HepG2 (cell line): ENCODE data around the gene STUB1. TPM values are rescaled to one million over a fixed set of nuclear protein-coding genes. Genes with fewer than 3 reads are reported as not detected.

ENCODE experiments used
- ARID2 ChIP-seq: sonication (generic); formaldehyde crosslinking; IDR thresholded peaks from 2 replicates; pipeline ENCODE4 v1.8.1; 2022; ENCODE audit warnings: mild to moderate bottlenecking, missing genetic modification reagents, borderline replicate concordance
- DNMT3B ChIP-seq: conservative IDR thresholded peaks from 2 replicates; pipeline ENCODE4 v1.6.1; 2016; ENCODE audit warnings: missing biosample characterization, control low read depth
- FLYWCH1 ChIP-seq: sonication (generic); formaldehyde crosslinking; IDR thresholded peaks from 2 replicates; pipeline ENCODE4 v1.8.1; 2023; ENCODE audit warnings: mild to moderate bottlenecking, missing genetic modification reagents
- KDM5B ChIP-seq: sonication (generic); formaldehyde crosslinking; IDR thresholded peaks from 2 replicates; pipeline ENCODE4 v1.4.0; 2020; ENCODE audit warnings: missing genetic modification reagents, mild to moderate bottlenecking, borderline replicate concordance
- LCORL ChIP-seq, 2 experiments: fragments of 450-650 bp in 1 of 2; sonication (generic) in 1 of 2; formaldehyde crosslinking in 1 of 2; IDR thresholded peaks; 2 replicates each; pipeline versions ENCODE4 v1.5.0 to v1.6.1; 2017 to 2020; ENCODE audit warnings: antibody characterized with exemption in 1 of 2, missing genetic modification reagents in 1 of 2
- MAFG ChIP-seq: sonication (generic); formaldehyde crosslinking; IDR thresholded peaks from 2 replicates; pipeline ENCODE4 v1.5.1; 2020; ENCODE audit warnings: mild to moderate bottlenecking, missing genetic modification reagents
- MEIS2 ChIP-seq: sonication (generic); formaldehyde crosslinking; IDR thresholded peaks from 2 replicates; pipeline ENCODE4 v1.9.0; 2021; ENCODE audit warnings: mild to moderate bottlenecking, missing genetic modification reagents
- MIER3 ChIP-seq: IDR thresholded peaks from 2 replicates; pipeline ENCODE4 v1.6.1; 2016; ENCODE audit warnings: missing compliant biosample characterization, borderline replicate concordance
- MTA1 ChIP-seq: sonication (generic); formaldehyde crosslinking; IDR thresholded peaks from 2 replicates; pipeline ENCODE4 v1.4.0; 2020; ENCODE audit warnings: missing genetic modification reagents, mild to moderate bottlenecking, borderline replicate concordance
- MXD4 ChIP-seq: IDR thresholded peaks from 2 replicates; pipeline ENCODE4 v1.6.1; 2016; ENCODE audit warnings: mild to moderate bottlenecking, missing biosample characterization, missing genetic modification reagents
- PAF1 ChIP-seq: IDR thresholded peaks from 2 replicates; pipeline ENCODE4 v1.6.1; 2016; ENCODE audit warnings: missing genetic modification reagents, missing compliant biosample characterization
- PAWR ChIP-seq: sonication (generic); formaldehyde crosslinking; IDR thresholded peaks from 2 replicates; pipeline ENCODE4 v1.4.0; 2020; ENCODE audit warnings: missing genetic modification reagents, mild to moderate bottlenecking, borderline replicate concordance
- SKI ChIP-seq: fragments of 450-650 bp; IDR thresholded peaks from one replicate; pipeline ENCODE4 v1.6.1; 2018; ENCODE audit warnings: mild to moderate bottlenecking; ENCODE audit not compliant: partially characterized antibody
- SP5 ChIP-seq: IDR thresholded peaks from 2 replicates; pipeline ENCODE4 v1.6.1; 2016; ENCODE audit warnings: low read depth, borderline replicate concordance
- SPEN ChIP-seq: sonication (generic); formaldehyde crosslinking; IDR thresholded peaks from 2 replicates; pipeline ENCODE4 v1.5.1; 2020; ENCODE audit warnings: low read depth, mild to moderate bottlenecking, missing genetic modification reagents
- TAF15 ChIP-seq: fragments of 200-400 bp; formaldehyde crosslinking; IDR thresholded peaks from one replicate; pipeline ENCODE4 v1.6.1; 2018; ENCODE audit warnings: mild to moderate bottlenecking, low read depth, low read length; ENCODE audit not compliant: poor library complexity, severe bottlenecking
- TARDBP ChIP-seq: sonication (generic); formaldehyde crosslinking; IDR thresholded peaks from 2 replicates; pipeline ENCODE4 v1.8.0; 2022; ENCODE audit warnings: mild to moderate bottlenecking, missing genetic modification reagents
- ZNF225 ChIP-seq: sonication (generic); formaldehyde crosslinking; IDR thresholded peaks from 2 replicates; pipeline ENCODE4 v1.4.0; 2020; ENCODE audit warnings: mild to moderate bottlenecking, missing genetic modification reagents
- ZNF33A ChIP-seq: sonication (generic); formaldehyde crosslinking; IDR thresholded peaks from 2 replicates; pipeline ENCODE4 v1.5.1; 2020; ENCODE audit warnings: missing genetic modification reagents, mild to moderate bottlenecking, moderate library complexity, borderline replicate concordance
- ZNF382 ChIP-seq: sonication (generic); formaldehyde crosslinking; IDR thresholded peaks from 2 replicates; pipeline ENCODE4 v1.5.0; 2020; ENCODE audit warnings: missing genetic modification reagents, mild to moderate bottlenecking, borderline replicate concordance
- ZNF430 ChIP-seq: sonication (generic); formaldehyde crosslinking; IDR thresholded peaks from 2 replicates; pipeline ENCODE4 v1.9.0; 2021; ENCODE audit warnings: mild to moderate bottlenecking, missing genetic modification reagents
- ZNF660 ChIP-seq: sonication (generic); formaldehyde crosslinking; IDR thresholded peaks from 2 replicates; pipeline ENCODE4 v1.5.1; 2020; ENCODE audit warnings: mild to moderate bottlenecking, low read depth, missing genetic modification reagents, borderline replicate concordance
- ZNF747 ChIP-seq: sonication (generic); formaldehyde crosslinking; IDR thresholded peaks from 2 replicates; pipeline ENCODE4 v1.8.1; 2023; ENCODE audit warnings: missing genetic modification reagents, mild to moderate bottlenecking, borderline replicate concordance
- polyA plus RNA-seq, 8 experiments: library from polyadenylated mRNA; depleted of rRNA in 3 of 8; stranded (reverse) in 7 of 8; unstranded in 1 of 8; fragments of >200 nt; fragmentation: Illumina TruSeq in 4 of 8; extraction: Trizol in 4 of 8; gene quantifications; 2 replicates each; pipeline versions ENCODE4 v1.2.1 to v1.2.3, GENCODE V29; 2011 to 2016; ENCODE audit warnings: low read depth in 4 of 8, missing spikeins in 1 of 8, mixed read lengths in 1 of 8; ENCODE audit not compliant: insufficient read depth in 1 of 8
- total RNA-seq, 5 experiments: library from RNA; depleted of rRNA; stranded (reverse); fragments of >200 nt; fragmentation: Illumina TruSeq; extraction: Trizol; gene quantifications; 2 replicates each; pipeline ENCODE4 v1.2.3, GENCODE V29; 2016; ENCODE audit warnings: low read depth in 1 of 5
- TF ChIP-seq, protein P1 (sequence below): sonication (generic); formaldehyde crosslinking; IDR thresholded peaks from 2 replicates; pipeline ENCODE4 v1.9.0; 2021; ENCODE audit warnings: missing genetic modification reagents, borderline replicate concordance
- TF ChIP-seq, protein P2 (sequence below): sonication (generic); formaldehyde crosslinking; IDR thresholded peaks from 2 replicates; pipeline ENCODE4 v1.4.0; 2020; ENCODE audit warnings: missing genetic modification reagents, mild to moderate bottlenecking, borderline replicate concordance
- TF ChIP-seq, protein P3 (sequence below): sonication (generic); formaldehyde crosslinking; conservative IDR thresholded peaks from 2 replicates; pipeline ENCODE4 v1.5.0; 2020; ENCODE audit warnings: missing genetic modification reagents

Gene STUB1
- total and polyA plus RNA-seq, 2 of the 13 experiments (the other 11 are each of a cell fraction or from before 2014, with no cell fraction given), result 52.9 to 78.2 TPM

DNA sequence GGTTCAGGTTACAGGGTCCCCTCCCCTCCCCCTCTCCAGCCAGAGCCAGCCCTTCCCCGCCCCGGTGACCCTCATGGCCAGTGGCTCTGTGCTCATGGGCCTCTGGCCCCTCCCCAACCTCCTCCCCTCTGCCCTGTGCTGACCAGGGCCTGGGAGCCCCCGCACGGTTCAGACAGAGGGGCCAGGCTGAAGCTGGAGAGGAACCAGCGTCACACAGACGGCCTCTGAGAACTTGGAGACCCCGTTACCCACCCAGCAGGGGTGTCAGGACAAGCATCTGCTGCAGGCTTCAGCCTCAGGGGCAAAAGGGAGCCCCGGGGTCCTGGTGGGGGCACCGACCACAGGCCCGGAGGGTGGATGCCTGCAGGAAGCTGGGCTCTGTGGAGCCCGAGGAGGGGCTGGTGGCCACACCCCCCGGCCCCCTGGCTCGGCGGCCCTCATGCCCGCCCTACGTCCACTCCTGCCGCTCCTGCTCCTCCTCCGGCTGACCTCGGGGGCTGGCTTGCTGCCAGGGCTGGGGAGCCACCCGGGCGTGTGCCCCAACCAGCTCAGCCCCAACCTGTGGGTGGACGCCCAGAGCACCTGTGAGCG, 49.3 kb upstream of the STUB1 start, which contains the start of gene WFIKKN1 (continued):
- TF ChIP-seq, protein P1, sequence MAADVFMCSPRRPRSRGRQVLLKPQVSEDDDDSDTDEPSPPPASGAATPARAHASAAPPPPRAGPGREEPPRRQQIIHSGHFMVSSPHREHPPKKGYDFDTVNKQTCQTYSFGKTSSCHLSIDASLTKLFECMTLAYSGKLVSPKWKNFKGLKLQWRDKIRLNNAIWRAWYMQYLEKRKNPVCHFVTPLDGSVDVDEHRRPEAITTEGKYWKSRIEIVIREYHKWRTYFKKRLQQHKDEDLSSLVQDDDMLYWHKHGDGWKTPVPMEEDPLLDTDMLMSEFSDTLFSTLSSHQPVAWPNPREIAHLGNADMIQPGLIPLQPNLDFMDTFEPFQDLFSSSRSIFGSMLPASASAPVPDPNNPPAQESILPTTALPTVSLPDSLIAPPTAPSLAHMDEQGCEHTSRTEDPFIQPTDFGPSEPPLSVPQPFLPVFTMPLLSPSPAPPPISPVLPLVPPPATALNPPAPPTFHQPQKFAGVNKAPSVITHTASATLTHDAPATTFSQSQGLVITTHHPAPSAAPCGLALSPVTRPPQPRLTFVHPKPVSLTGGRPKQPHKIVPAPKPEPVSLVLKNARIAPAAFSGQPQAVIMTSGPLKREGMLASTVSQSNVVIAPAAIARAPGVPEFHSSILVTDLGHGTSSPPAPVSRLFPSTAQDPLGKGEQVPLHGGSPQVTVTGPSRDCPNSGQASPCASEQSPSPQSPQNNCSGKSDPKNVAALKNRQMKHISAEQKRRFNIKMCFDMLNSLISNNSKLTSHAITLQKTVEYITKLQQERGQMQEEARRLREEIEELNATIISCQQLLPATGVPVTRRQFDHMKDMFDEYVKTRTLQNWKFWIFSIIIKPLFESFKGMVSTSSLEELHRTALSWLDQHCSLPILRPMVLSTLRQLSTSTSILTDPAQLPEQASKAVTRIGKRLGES (CRISPR knock-in tag), result no peak
- TF ChIP-seq SKI (no peak), ZNF225 (CRISPR knock-in tag) (no peak), LCORL (IDR thresholded peaks at IDR 0.05) (no peak), LCORL (CRISPR knock-in tag; IDR thresholded peaks at IDR 0.05) (peak; percentile 72), MTA1 (CRISPR knock-in tag) (no peak; the same call in 1 of the 2 replicates), SPEN (peak; percentile 44; the same call in 1 of the 2 replicates), MXD4 (CRISPR knock-in tag) (no peak), PAWR (no peak), FLYWCH1 (CRISPR knock-in tag) (no peak), KDM5B (CRISPR knock-in tag) (no peak; the same call in 1 of the 2 replicates), TARDBP (no peak; the same call in 1 of the 2 replicates), TAF15 (no peak), ZNF747 (CRISPR knock-in tag) (peak; percentile 72; the same call in 1 of the 2 replicates), MEIS2 (CRISPR knock-in tag) (peak; percentile 37; the same call in 1 of the 2 replicates), MIER3 (no peak), SP5 (CRISPR knock-in tag) (peak; percentile 43), PAF1 (CRISPR knock-in tag) (no peak), ZNF382 (CRISPR knock-in tag) (no peak), MAFG (CRISPR knock-in tag) (no peak), ARID2 (no peak), DNMT3B (CRISPR knock-in tag) (no peak), ZNF430 (CRISPR knock-in tag) (no peak; the same call in 1 of the 2 replicates), ZNF33A (CRISPR knock-in tag) (no peak), ZNF660 (no peak)
- TF ChIP-seq, protein P2, sequence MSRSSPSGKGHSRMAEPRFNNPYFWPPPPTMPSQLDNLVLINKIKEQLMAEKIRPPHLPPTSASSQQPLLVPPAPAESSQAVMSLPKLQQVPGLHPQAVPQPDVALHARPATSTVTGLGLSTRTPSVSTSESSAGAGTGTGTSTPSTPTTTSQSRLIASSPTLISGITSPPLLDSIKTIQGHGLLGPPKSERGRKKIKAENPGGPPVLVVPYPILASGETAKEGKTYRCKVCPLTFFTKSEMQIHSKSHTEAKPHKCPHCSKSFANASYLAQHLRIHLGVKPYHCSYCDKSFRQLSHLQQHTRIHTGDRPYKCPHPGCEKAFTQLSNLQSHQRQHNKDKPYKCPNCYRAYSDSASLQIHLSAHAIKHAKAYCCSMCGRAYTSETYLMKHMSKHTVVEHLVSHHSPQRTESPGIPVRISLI (CRISPR knock-in tag), result no peak; the same call in 1 of the 2 replicates
- TF ChIP-seq, protein P3, sequence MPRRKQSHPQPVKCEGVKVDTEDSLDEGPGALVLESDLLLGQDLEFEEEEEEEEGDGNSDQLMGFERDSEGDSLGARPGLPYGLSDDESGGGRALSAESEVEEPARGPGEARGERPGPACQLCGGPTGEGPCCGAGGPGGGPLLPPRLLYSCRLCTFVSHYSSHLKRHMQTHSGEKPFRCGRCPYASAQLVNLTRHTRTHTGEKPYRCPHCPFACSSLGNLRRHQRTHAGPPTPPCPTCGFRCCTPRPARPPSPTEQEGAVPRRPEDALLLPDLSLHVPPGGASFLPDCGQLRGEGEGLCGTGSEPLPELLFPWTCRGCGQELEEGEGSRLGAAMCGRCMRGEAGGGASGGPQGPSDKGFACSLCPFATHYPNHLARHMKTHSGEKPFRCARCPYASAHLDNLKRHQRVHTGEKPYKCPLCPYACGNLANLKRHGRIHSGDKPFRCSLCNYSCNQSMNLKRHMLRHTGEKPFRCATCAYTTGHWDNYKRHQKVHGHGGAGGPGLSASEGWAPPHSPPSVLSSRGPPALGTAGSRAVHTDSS (CRISPR knock-in tag), result no peak
